CD4-positive, alpha-beta T cell (primary cell): ENCODE results near the gene FARP1. TPM values are rescaled to one million over a fixed set of nuclear protein-coding genes. Genes with fewer than 3 reads are reported as not detected.

Experiments
- ATAC-seq: fragments of 200-7000 bp; cut with Tn5 transposase; one replicate; pipeline ENCODE4 v1.10.0; 2022; ENCODE audit warnings: mild to moderate bottlenecking; ENCODE audit not compliant: poor library complexity
- CTCF ChIA-PET: fragments of 350-600 bp; sonication (Branson Sonifier 250); formaldehyde crosslinking; loops from one replicate; lab custom pipeline; 2021; ENCODE audit warnings: antibody characterized with exemption, inconsistent platforms; lab: Charles Lee
- POLR2A ChIA-PET: fragments of 350-600 bp; sonication (Branson Sonifier 250); formaldehyde crosslinking; loops from one replicate; lab custom pipeline; 2021; ENCODE audit warnings: antibody characterized with exemption, inconsistent platforms; lab: Charles Lee
- DNase-seq, 14 experiments: peaks; one replicate each; pipeline ENCODE4 v3.0.0-alpha.2; 2013 to 2020; ENCODE audit warnings: mixed read lengths in 2 of 14
- H3K27ac ChIP-seq, 2 donors: one replicate each; pipeline versions ENCODE4 v1.5.1 to v1.7.0; 2013; ENCODE audit warnings: low read length in 2 of 2, low read depth in 1 of 2, mild to moderate bottlenecking in 1 of 2
- H3K27me3 ChIP-seq, 2 experiments: 1 replicate in 1 of 2; 2 replicates in 1 of 2; pipeline versions ENCODE4 v1.6.1 to v1.7.0; 2013; ENCODE audit warnings: low read length in 2 of 2, control low read depth in 1 of 2, mild to moderate bottlenecking in 1 of 2, moderate library complexity in 1 of 2; ENCODE audit not compliant: insufficient read depth in 2 of 2, control insufficient read depth in 1 of 2
- H3K36me3 ChIP-seq: one replicate; pipeline ENCODE4 v1.6.1; 2013; ENCODE audit warnings: low read length, control low read depth; ENCODE audit not compliant: insufficient read depth
- H3K4me1 ChIP-seq: one replicate; pipeline ENCODE4 v1.6.1; 2013; ENCODE audit warnings: low read length, control low read depth; ENCODE audit not compliant: insufficient read depth
- H3K4me3 ChIP-seq: one replicate; pipeline ENCODE4 v1.5.1; 2013; ENCODE audit warnings: mild to moderate bottlenecking, low read length, moderate library complexity
- H3K9me3 ChIP-seq, 2 experiments: 1 replicate in 1 of 2; 2 replicates in 1 of 2; pipeline versions ENCODE4 v1.6.1 to v1.7.0; 2013; ENCODE audit warnings: low read length in 2 of 2, mild to moderate bottlenecking in 2 of 2, control low read depth in 1 of 2, moderate library complexity in 1 of 2; ENCODE audit not compliant: control insufficient read depth in 1 of 2, insufficient read depth in 1 of 2
- H3K27ac Mint-ChIP-seq: one replicate; pipeline ENCODE4 v1.8.0; 2020; ENCODE audit warnings: mixed read lengths
- H3K27me3 Mint-ChIP-seq: one replicate; pipeline ENCODE4 v1.8.0; 2021; ENCODE audit warnings: mixed read lengths
- H3K36me3 Mint-ChIP-seq: one replicate; pipeline ENCODE4 v1.8.0; 2021; ENCODE audit warnings: low read depth, mixed read lengths
- H3K4me1 Mint-ChIP-seq: one replicate; pipeline ENCODE4 v1.8.0; 2021; ENCODE audit warnings: low read depth, mixed read lengths
- H3K4me3 Mint-ChIP-seq: one replicate; pipeline ENCODE4 v1.8.0; 2020; ENCODE audit warnings: mild to moderate bottlenecking, mixed read lengths
- H3K9me3 Mint-ChIP-seq: one replicate; pipeline ENCODE4 v1.8.0; 2020; ENCODE audit warnings: mixed read lengths
- CTCF ChIP-seq: fragments of 200-600 bp; IDR thresholded peaks from one replicate; pipeline ENCODE4 v1.8.0; 2022; ENCODE audit warnings: antibody characterized with exemption, mild to moderate bottlenecking
- intact Hi-C, 2 experiments: fragments of 100-400 bp; cut with DNase I in 1 of 2; cut with micrococcal nuclease in 1 of 2; formaldehyde crosslinking; loops; one replicate each; pipeline versions ENCODE4 v1.15.1 to v1.9.0; 2023 to 2025; cut with DNase I, micrococcal nuclease
- total RNA-seq, 174 experiments: library from RNA in 2 of 174; stranded (reverse) in 2 of 174; gene quantifications; one replicate each; pipeline ENCODE4 v1.2.3 and lab custom pipeline; 2021 to 2026

Gene FARP1
- total RNA-seq, 2 experiments from 2014 or later = 0.30 TPM; not detected in 1

GRCh38 chr13:98496966-98497365 is 354.1 kb downstream of the FARP1 start:
- peaks cover 30% of the 10 kb centered on the region for H3K36me3 ChIP-seq
- H3K4me3 ChIP-seq = no peak overlapping the region
- no peak for DNase-seq
- H3K27ac ChIP-seq = no peak overlapping the region
- no peaks in the 10 kb centered on the region for H3K27me3 ChIP-seq
- H3K9me3 Mint-ChIP-seq = no peaks in the 10 kb centered on the region
- intact Hi-C loops = no loop called here
- no peak overlapping the region for H3K4me3 Mint-ChIP-seq
- peaks cover 38% of the 10 kb centered on the region for H3K4me1 ChIP-seq
- H3K4me1 Mint-ChIP-seq = peaks cover 74% of the 10 kb centered on the region
- no peak for TF ChIP-seq CTCF
- ChIA-PET POLR2A (no interaction called here), CTCF (no interaction called here)
- no peaks in the 10 kb centered on the region for H3K27me3 Mint-ChIP-seq
- no peak for ATAC-seq
- H3K27ac Mint-ChIP-seq = peak overlapping the region; percentile 74
- H3K36me3 Mint-ChIP-seq = peaks cover 72% of the 10 kb centered on the region
- no peaks in the 10 kb centered on the region for H3K9me3 ChIP-seq

- intact Hi-C loops = no loop called here
- peaks cover 44% of the 10 kb centered on the region for H3K36me3 ChIP-seq
Observed at GRCh38 chr13:98500963-98501421, 358.1 kb downstream of the FARP1 start.

GRCh38 chr13:98503175-98504028 is 360.5 kb downstream of the FARP1 start:
- Mint-ChIP-seq H3K27me3 (no peaks in the 10 kb centered on the region), H3K27ac (peak overlapping the region; percentile 81), H3K9me3 (no peaks in the 10 kb centered on the region), H3K4me3 (peak overlapping the region; percentile 20), H3K4me1 (peaks cover 84% of the 10 kb centered on the region), H3K36me3 (peaks cover 45% of the 10 kb centered on the region)
- ChIA-PET POLR2A (interaction anchor here (0.7 kb wide), 1 partner anchor 19 kb away, joined by 3 read pairs; no protein-coding TSS in a partner anchor), CTCF (interaction anchor here (0.9 to 1.5 kb wide), 4 partner anchors 15 to 58 kb away, joined by 3 to 5 read pairs (median 4); no protein-coding TSS in a partner anchor)
- no peaks in the 10 kb centered on the region for H3K27me3 ChIP-seq
- no peak for TF ChIP-seq CTCF
- ATAC-seq = no peak
- peaks cover 42% of the 10 kb centered on the region for H3K36me3 ChIP-seq
- peaks cover 60% of the 10 kb centered on the region for H3K4me1 ChIP-seq
- DNase-seq = no peak
- intact Hi-C loops = no loop called here
- H3K9me3 ChIP-seq = no peaks in the 10 kb centered on the region
- H3K4me3 ChIP-seq = no peak overlapping the region
- no peak overlapping the region for H3K27ac ChIP-seq

More at GRCh38 chr13:98500963-98501421, 358.1 kb downstream of the FARP1 start:
- Histone ChIP-seq H3K4me3 (no peak overlapping the region), H3K27ac (no peak overlapping the region), H3K27me3 (no peaks in the 10 kb centered on the region), H3K9me3 (no peaks in the 10 kb centered on the region), H3K4me1 (peaks cover 58% of the 10 kb centered on the region)
- ChIA-PET POLR2A (no interaction called here), CTCF (interaction anchor here (1.4 kb wide), 2 partner anchors 14 to 152 kb away, joined by 3 to 4 read pairs; no protein-coding TSS in a partner anchor)
- TF ChIP-seq CTCF = no peak
- no peaks in the 10 kb centered on the region for H3K27me3 Mint-ChIP-seq
- no peaks in the 10 kb centered on the region for H3K9me3 Mint-ChIP-seq
- no peak for ATAC-seq
- peaks cover 87% of the 10 kb centered on the region for H3K4me1 Mint-ChIP-seq
- H3K4me3 Mint-ChIP-seq = no peak overlapping the region
- peaks cover 70% of the 10 kb centered on the region for H3K36me3 Mint-ChIP-seq
- peak overlapping the region; percentile 47 for H3K27ac Mint-ChIP-seq
- DNase-seq = no peak
